HG02623 (cell line): ENCODE measurements around the gene CELF2.

ENCODE experiments used
- ATAC-seq: cut with Tn5 transposase; IDR thresholded peaks from one replicate; pipeline ENCODE4 v1.9.1; 2021; ENCODE audit warnings: moderate library complexity; ENCODE audit not compliant: unreplicated experiment

The CELF2 gene

GRCh38 chr10:11152801-11153200, 135.1 kb downstream of the CELF2 start:
- ATAC-seq: no peak

GRCh38 chr10:11153245-11153644, 135.6 kb downstream of the CELF2 start:
- no peak for ATAC-seq

GRCh38 chr10:11153766-11154165, 136.1 kb downstream of the CELF2 start:
- ATAC-seq: no peak

GRCh38 chr10:11154333-11154732, 136.7 kb downstream of the CELF2 start:
- no peak for ATAC-seq

- ATAC-seq: no peak
Measured at GRCh38 chr10:11154849-11155498, 137.3 kb downstream of the CELF2 start.

- no peak for ATAC-seq
Measured at GRCh38 chr10:11156480-11156879, 138.8 kb downstream of the CELF2 start.

GRCh38 chr10:11157292-11158076, 139.8 kb downstream of the CELF2 start:
- no peak for ATAC-seq

- no peak for ATAC-seq
Measured at GRCh38 chr10:11158080-11158479, 140.4 kb downstream of the CELF2 start.

GRCh38 chr10:11159543-11160215, 142.0 kb downstream of the CELF2 start:
- ATAC-seq: no peak

GRCh38 chr10:11161096-11161495, 143.4 kb downstream of the CELF2 start:
- ATAC-seq: no peak

GRCh38 chr10:11161910-11162309, 144.2 kb downstream of the CELF2 start:
- no peak for ATAC-seq

GRCh38 chr10:11162828-11163599, 145.3 kb downstream of the CELF2 start:
- ATAC-seq: peak; percentile 62

- ATAC-seq: no peak
Measured at GRCh38 chr10:11163780-11164550, 146.3 kb downstream of the CELF2 start.

GRCh38 chr10:11164551-11164802, 146.8 kb downstream of the CELF2 start:
- no peak for ATAC-seq

- ATAC-seq: no peak
Measured at GRCh38 chr10:11164803-11165590, 147.3 kb downstream of the CELF2 start.

- peak; percentile 57 for ATAC-seq
Measured at GRCh38 chr10:11165591-11166543, 148.2 kb downstream of the CELF2 start.

GRCh38 chr10:11166550-11166949, 148.9 kb downstream of the CELF2 start:
- no peak for ATAC-seq

- no peak for ATAC-seq
Measured at GRCh38 chr10:11167233-11167966, 149.7 kb downstream of the CELF2 start.
